ENCODE measurements around the gene BOD1L1.
A peak's percentile ranks its signal among the peaks of the same experiment; 100 is the strongest.

Gene BOD1L1

DNA sequence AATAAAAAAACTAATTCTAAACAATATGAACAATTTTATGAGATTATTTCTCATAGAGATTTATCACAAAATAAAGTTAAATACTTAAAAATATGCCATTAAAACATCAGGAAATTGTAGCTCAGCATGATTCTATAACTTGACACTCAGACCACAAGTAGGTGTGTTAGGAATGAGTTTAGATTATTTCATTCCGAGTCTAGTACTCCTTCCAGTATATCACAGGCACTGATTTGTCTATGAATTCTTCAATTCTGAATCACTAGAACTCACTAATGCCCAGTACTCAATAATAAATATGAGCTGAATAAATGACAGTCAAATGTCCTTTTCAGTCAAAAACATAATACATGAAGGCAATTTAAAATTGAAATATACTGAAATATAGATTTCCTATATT is 22.2 kb downstream of the BOD1L1 start:
- no peak overlapping the region for H3K27ac Mint-ChIP-seq
- H3K9me3 Mint-ChIP-seq: peaks cover 25% of the 10 kb centered on the region
- peaks cover 83% of the 10 kb centered on the region for H3K36me3 Mint-ChIP-seq (ENCODE audit: low read depth)
- no peaks in the 10 kb centered on the region for H3K27me3 Mint-ChIP-seq
- H3K4me3 Mint-ChIP-seq: no peak overlapping the region
- H3K4me1 Mint-ChIP-seq (ENCODE audit: low read depth): peaks cover 24% of the 10 kb centered on the region
- intact Hi-C loops (cut with micrococcal nuclease): no loop called here

DNA sequence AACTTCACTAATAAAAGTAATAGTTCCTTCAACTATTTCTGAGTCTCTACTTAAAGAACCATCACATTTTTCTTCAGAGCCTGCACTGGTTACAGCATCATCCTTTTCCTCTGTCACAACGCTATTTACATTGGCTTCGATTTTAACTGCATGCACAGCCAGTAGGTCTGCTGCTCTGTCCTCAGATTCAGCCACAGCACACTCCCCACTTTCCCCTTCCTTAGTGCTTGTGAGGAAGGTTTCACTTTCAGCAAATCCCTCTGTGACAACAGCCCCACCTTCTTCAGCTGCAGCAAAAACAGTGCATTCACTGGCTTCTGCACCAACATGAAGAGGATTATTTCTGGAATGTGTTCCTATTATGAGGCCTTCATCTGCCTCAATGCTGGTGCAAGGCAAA is 25.7 kb downstream of the BOD1L1 start:
- peaks cover 30% of the 10 kb centered on the region for H3K4me1 Mint-ChIP-seq (ENCODE audit: low read depth)
- no peak overlapping the region for H3K4me3 Mint-ChIP-seq
- H3K36me3 Mint-ChIP-seq (ENCODE audit: low read depth): peaks cover 75% of the 10 kb centered on the region
- peaks cover 25% of the 10 kb centered on the region for H3K9me3 Mint-ChIP-seq
- peak overlapping the region; percentile 35 for H3K27ac Mint-ChIP-seq
- no peaks in the 10 kb centered on the region for H3K27me3 Mint-ChIP-seq
- intact Hi-C loops (cut with micrococcal nuclease): no loop called here

DNA sequence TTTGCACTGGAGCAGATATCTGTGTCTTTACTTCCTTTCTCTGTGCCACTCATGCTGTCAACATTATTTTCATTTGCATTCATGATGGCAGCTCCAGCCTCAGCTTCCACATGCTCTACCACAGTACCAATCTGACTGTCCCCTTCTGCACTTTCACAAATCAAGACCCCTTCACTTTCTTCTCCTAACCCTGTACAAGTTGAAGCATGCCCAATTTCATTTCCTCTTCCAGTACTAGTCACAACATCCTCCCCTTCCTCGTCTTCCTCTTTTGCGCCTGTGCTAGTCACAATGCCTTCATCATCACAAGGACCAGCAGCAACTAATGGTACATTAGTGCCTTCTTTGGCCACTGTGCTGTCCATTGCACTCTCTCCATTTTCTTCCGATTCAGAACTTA is 26.5 kb downstream of the BOD1L1 start:
- Mint-ChIP-seq H3K9me3 (peaks cover 25% of the 10 kb centered on the region), H3K36me3 (ENCODE audit: low read depth) (peaks cover 76% of the 10 kb centered on the region), H3K4me1 (ENCODE audit: low read depth) (peaks cover 30% of the 10 kb centered on the region), H3K4me3 (no peak overlapping the region), H3K27ac (peak overlapping the region; percentile 35), H3K27me3 (no peaks in the 10 kb centered on the region)
- intact Hi-C loops (cut with micrococcal nuclease): no loop called here

DNA sequence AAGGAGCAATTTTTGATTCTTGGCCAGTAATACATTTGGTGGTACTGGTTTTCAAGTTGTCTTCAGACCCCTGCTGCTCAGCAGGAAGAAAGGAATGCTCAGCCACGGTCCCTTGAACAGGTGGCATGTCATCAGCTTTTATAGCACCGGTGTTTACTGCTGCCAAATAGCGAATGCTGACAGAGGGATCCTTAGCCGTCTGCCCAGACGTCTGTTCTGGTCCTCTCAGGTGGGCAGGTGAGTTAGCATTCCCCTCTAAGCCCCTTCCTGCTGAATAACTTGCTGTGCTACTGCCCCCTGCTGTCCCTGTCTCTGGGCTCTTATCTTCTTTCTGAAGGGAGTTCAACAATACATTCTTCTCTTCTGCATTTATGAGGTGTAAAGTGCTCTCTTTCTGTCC is 28.4 kb downstream of the BOD1L1 start:
- Mint-ChIP-seq H3K4me3 (no peak overlapping the region), H3K27me3 (no peaks in the 10 kb centered on the region), H3K4me1 (ENCODE audit: low read depth) (peaks cover 30% of the 10 kb centered on the region), H3K27ac (no peak overlapping the region), H3K36me3 (ENCODE audit: low read depth) (peaks cover 85% of the 10 kb centered on the region), H3K9me3 (peaks cover 25% of the 10 kb centered on the region)
- intact Hi-C loops (cut with micrococcal nuclease): no loop called here

DNA sequence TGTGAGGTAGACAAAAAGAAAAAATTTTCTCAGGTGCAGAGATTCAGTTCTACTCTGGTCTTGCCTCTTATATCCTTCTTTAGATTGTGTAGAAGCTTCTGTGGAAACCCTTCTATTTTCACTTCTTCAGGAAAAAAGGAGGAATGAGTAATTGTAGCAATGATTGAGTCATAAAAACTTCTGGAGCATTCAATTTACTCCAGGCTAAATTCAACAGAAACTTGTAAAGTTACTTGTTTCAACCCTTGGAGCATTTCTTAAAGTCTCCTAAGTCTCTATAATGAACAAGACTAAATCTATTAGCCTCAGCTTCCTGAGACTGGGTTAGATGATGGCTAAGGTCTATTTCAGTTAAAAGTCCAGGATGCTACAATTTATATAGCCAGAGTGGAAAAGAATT is 29.9 kb downstream of the BOD1L1 start:
- H3K4me1 Mint-ChIP-seq (ENCODE audit: low read depth): peaks cover 27% of the 10 kb centered on the region
- no peak overlapping the region for H3K4me3 Mint-ChIP-seq
- intact Hi-C loops (cut with micrococcal nuclease): no loop called here

DNA sequence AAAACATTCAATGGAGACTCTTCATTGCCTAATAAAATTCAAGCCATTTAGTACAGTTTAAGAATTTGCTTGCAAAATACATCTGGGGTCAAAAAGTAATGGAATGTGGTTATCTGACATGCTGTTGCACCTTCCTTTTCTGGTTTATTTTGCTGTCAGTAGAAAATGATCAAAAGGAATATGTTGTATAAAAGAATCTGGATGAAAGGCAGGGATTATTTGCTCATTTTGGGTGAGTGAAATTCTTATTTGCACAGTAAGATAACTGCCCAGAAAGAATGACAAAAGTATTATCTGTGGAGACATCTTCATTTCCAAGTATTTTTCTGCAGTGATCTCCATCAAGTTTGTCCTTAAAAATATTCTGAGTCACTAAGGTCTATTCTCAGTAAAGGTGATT is 30.4 kb downstream of the BOD1L1 start:
- intact Hi-C loops (cut with micrococcal nuclease): no loop called here
- H3K27me3 Mint-ChIP-seq: no peaks in the 10 kb centered on the region
- peaks cover 18% of the 10 kb centered on the region for H3K9me3 Mint-ChIP-seq
- peaks cover 85% of the 10 kb centered on the region for H3K36me3 Mint-ChIP-seq (ENCODE audit: low read depth)
- H3K27ac Mint-ChIP-seq: no peak overlapping the region
- H3K4me1 Mint-ChIP-seq (ENCODE audit: low read depth): peaks cover 22% of the 10 kb centered on the region
- H3K4me3 Mint-ChIP-seq: no peak overlapping the region

More for the DNA sequence above, 29.9 kb downstream of the BOD1L1 start:
- Mint-ChIP-seq H3K27ac (no peak overlapping the region), H3K36me3 (ENCODE audit: low read depth) (peaks cover 85% of the 10 kb centered on the region), H3K27me3 (no peaks in the 10 kb centered on the region), H3K9me3 (peaks cover 18% of the 10 kb centered on the region)

DNA sequence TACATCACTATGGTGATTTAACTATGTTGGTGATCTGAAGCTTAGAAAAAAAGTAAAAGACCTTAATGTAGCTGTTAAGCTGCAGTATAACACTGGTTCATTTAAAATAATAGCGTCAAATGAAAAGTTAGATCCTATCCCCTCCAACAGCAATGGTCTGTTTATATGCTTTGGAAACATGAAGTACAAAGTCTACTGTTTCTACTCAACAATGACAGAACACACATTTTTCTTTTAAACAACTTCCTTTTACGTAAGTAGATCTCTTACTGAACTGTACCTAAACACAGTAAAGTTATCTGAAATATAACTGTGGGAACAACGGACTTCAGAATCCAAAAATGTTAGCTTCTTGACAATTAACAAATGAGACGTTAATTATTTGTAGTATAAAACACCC is 35.3 kb downstream of the BOD1L1 start:
- Mint-ChIP-seq H3K27me3 (no peaks in the 10 kb centered on the region), H3K4me1 (ENCODE audit: low read depth) (no peaks in the 10 kb centered on the region), H3K36me3 (ENCODE audit: low read depth) (peaks cover 90% of the 10 kb centered on the region), H3K27ac (no peak overlapping the region), H3K9me3 (no peaks in the 10 kb centered on the region), H3K4me3 (no peak overlapping the region)
- intact Hi-C loops (cut with micrococcal nuclease): no loop called here

DNA sequence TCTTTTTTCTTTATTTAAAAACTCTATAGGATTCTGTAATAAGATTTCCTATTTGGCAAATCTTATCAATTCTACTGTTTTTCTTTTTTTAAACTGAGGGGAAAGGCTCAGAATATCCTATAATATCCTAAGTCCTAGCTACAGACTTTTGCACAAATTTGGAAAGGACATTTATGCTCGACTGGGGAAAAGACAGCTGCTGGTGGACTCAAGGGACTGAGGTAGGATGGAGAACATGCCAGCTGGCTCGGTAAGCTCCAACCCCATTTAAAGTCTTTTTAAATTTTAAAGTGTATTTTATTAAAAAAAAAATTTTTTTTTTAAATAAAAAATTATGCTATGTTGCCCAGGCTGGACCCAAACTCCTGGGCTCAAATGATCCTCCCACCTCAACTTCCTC is 36.8 kb downstream of the BOD1L1 start:
- H3K27ac Mint-ChIP-seq: no peak overlapping the region
- no peaks in the 10 kb centered on the region for H3K9me3 Mint-ChIP-seq
- peaks cover 88% of the 10 kb centered on the region for H3K36me3 Mint-ChIP-seq (ENCODE audit: low read depth)
- H3K4me3 Mint-ChIP-seq: no peak overlapping the region
- no peaks in the 10 kb centered on the region for H3K4me1 Mint-ChIP-seq (ENCODE audit: low read depth)
- no peaks in the 10 kb centered on the region for H3K27me3 Mint-ChIP-seq
- intact Hi-C loops (cut with micrococcal nuclease): no loop called here

DNA sequence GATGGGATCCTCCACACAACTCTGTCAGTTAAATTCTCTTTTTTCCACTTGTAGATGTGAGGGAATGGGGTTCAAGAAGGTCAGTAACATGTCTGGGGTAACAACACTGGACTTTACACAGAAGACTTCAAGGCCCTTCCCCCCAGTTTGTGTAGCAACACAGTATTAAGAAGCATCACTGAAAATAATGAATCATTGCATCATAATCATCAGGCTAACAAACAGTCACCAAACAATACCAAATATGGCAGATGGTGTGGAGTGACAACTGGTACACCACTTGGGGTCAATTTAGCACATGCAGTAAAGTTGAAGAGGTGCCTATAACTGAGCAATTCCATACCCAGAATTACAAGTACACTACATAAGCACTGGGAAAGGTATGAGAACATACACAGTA is 38.6 kb downstream of the BOD1L1 start:
- H3K27ac Mint-ChIP-seq: no peak overlapping the region
- no peaks in the 10 kb centered on the region for H3K9me3 Mint-ChIP-seq
- no peak overlapping the region for H3K4me3 Mint-ChIP-seq
- intact Hi-C loops (cut with micrococcal nuclease): no loop called here
- H3K4me1 Mint-ChIP-seq (ENCODE audit: low read depth): no peaks in the 10 kb centered on the region
- peaks cover 88% of the 10 kb centered on the region for H3K36me3 Mint-ChIP-seq (ENCODE audit: low read depth)
- no peaks in the 10 kb centered on the region for H3K27me3 Mint-ChIP-seq

DNA sequence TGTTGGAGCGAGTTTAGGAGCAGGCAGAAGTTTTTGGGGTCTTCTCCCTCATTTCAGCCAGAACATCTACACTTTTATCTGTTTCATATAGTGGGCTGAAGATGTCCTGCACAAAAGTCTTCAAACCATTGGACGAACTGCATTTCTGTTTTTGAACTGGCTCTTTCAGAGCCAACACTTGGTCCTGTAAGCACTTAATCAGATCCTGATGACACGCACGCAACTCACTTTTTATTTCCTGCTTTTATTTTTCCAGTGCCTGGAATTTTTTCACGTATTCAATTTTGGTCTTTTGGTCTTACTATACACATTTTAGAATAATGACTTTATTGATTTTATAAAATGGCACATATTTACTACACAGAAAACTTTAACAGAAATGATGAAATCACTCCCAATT is 43.0 kb downstream of the BOD1L1 start:
- Mint-ChIP-seq H3K9me3 (no peaks in the 10 kb centered on the region), H3K4me3 (no peak overlapping the region), H3K27me3 (no peaks in the 10 kb centered on the region), H3K36me3 (ENCODE audit: low read depth) (peaks cover 93% of the 10 kb centered on the region), H3K4me1 (ENCODE audit: low read depth) (no peaks in the 10 kb centered on the region), H3K27ac (no peak overlapping the region)
- intact Hi-C loops (cut with micrococcal nuclease): no loop called here

DNA sequence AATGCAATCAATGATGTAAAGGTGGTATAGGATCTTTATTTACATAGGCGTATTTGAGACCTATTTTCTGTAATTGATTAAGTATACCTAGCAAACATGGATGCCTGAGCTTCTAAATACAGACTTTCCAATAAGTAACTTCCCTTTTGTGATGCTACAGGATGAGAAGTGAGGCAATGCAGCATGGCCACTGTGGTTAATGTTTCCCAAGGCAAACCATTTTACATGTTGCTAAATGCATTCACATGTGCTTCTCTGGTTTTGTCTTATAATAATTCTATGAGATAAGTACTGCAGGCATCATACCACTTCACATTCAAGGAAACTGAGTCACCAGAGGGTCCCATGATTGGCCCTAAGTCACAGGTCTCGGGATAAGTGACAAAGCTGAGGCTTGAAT is 47.5 kb downstream of the BOD1L1 start:
- Mint-ChIP-seq H3K27me3 (no peaks in the 10 kb centered on the region), H3K27ac (no peak overlapping the region), H3K36me3 (ENCODE audit: low read depth) (peaks cover 93% of the 10 kb centered on the region), H3K4me3 (no peak overlapping the region), H3K9me3 (no peaks in the 10 kb centered on the region), H3K4me1 (ENCODE audit: low read depth) (no peaks in the 10 kb centered on the region)
- intact Hi-C loops (cut with micrococcal nuclease): no loop called here

DNA sequence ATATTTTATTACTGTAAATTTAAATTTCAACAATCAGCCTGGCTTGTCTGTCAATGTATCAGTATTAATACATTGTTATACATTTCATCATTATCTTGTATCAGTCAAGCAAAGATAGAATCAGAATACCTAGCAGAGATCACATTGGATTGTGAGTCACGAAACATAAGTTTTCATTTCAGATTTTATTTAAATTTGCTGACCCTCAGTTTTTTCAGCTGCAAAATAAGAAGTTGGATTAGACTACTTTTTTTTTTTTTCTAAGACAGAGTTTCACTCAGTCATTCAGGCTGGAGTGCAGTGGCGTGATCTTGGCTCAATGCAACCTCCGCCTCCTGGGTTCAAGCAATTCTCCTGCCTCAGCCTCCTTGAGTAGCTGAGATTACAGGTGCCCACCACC is 49.9 kb downstream of the BOD1L1 start:
- intact Hi-C loops (cut with micrococcal nuclease): no loop called here
- H3K36me3 Mint-ChIP-seq (ENCODE audit: low read depth): peaks cover 92% of the 10 kb centered on the region
- no peaks in the 10 kb centered on the region for H3K4me1 Mint-ChIP-seq (ENCODE audit: low read depth)
- H3K27ac Mint-ChIP-seq: no peak overlapping the region
- H3K27me3 Mint-ChIP-seq: no peaks in the 10 kb centered on the region
- no peak overlapping the region for H3K4me3 Mint-ChIP-seq
- no peaks in the 10 kb centered on the region for H3K9me3 Mint-ChIP-seq

DNA sequence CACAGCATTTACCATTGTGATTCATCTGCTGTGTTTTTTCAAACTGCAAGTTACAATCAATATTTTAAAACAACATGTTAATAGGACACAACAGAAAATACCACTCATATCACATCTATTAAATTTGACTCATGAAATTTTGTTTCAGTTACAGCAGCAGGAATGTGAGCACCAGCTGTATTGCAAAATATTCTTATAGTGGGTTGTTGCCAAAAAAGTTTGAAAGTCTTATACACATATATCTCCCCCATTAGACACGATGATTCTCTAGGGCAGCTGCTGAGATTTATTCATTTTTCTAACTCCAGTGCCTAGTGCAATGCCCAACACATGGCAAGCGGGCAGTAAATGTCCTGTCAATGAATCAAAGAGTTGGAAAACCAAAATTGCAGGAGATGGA is 56.6 kb downstream of the BOD1L1 start:
- Mint-ChIP-seq H3K27ac (no peak overlapping the region), H3K4me3 (no peak overlapping the region)

DNA sequence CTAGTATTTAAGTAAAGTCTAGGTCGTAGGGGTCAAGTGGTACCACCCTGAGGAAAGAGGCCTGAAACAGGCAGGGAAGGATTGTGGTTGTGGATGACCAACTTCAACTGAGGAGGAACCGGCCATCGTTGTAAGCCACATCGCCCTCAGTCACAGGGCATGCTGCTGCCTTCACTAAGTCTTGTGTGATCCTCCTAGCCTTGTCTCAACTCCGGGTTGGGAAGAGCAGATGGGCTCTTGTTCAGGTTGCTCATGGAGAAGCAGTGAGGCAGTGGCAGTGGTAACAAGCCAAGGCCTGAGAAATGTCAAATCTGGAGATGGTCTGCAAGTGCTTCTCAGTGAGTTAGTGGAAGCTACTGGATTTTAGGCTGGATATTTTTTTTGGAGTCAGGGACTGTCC is 60.4 kb downstream of the BOD1L1 start:
- no peak overlapping the region for H3K27ac Mint-ChIP-seq
- no peaks in the 10 kb centered on the region for H3K27me3 Mint-ChIP-seq
- intact Hi-C loops (cut with micrococcal nuclease): no loop called here
- no peaks in the 10 kb centered on the region for H3K9me3 Mint-ChIP-seq
- no peaks in the 10 kb centered on the region for H3K4me1 Mint-ChIP-seq (ENCODE audit: low read depth)
- H3K36me3 Mint-ChIP-seq (ENCODE audit: low read depth): peaks cover 58% of the 10 kb centered on the region
- H3K4me3 Mint-ChIP-seq: no peak overlapping the region

More for the DNA sequence above, 56.6 kb downstream of the BOD1L1 start:
- peaks cover 95% of the 10 kb centered on the region for H3K36me3 Mint-ChIP-seq (ENCODE audit: low read depth)
- H3K9me3 Mint-ChIP-seq: no peaks in the 10 kb centered on the region
- intact Hi-C loops (cut with micrococcal nuclease): no loop called here
- no peaks in the 10 kb centered on the region for H3K4me1 Mint-ChIP-seq (ENCODE audit: low read depth)
- H3K27me3 Mint-ChIP-seq: no peaks in the 10 kb centered on the region

DNA sequence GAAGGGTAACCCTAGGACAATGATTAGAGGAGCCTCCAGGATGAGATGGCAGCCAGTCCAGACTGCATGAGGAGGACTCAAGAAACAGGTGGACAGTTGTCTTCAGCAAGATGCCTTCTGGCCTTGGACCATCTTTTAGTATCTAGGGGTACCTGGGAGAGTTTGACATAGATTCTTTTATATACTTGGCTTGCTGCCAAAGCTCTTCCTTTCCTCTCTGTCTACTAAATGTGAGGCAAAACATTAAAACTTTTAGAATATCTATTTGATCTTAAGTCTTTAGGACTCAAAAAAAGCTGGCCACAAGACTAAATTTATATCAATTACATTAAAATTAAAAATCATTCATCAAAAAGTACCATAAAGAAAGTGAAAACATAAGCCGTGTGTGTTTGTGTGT is 64.6 kb downstream of the BOD1L1 start:
- peaks cover 11% of the 10 kb centered on the region for H3K27me3 Mint-ChIP-seq
- H3K36me3 Mint-ChIP-seq (ENCODE audit: low read depth): peaks cover 19% of the 10 kb centered on the region
- H3K27ac Mint-ChIP-seq: no peak overlapping the region
- intact Hi-C loops (cut with micrococcal nuclease): no loop called here
- peaks cover 6% of the 10 kb centered on the region for H3K4me1 Mint-ChIP-seq (ENCODE audit: low read depth)
- H3K9me3 Mint-ChIP-seq: no peaks in the 10 kb centered on the region
- no peak overlapping the region for H3K4me3 Mint-ChIP-seq
